Head of caudate nucleus (tissue), 42 donors: ENCODE results near the gene CDR2L.

Source experiments
- DNase-seq, 42 donors: peaks; one replicate each; pipeline versions ENCODE4 v3.0.0 to v3.0.0-alpha.2; 2020 to 2021; ENCODE audit warnings: mixed read lengths in 7 of 42
- intact Hi-C: fragments of 100-400 bp; cut with DNase I; formaldehyde crosslinking; loops from one replicate; pipeline ENCODE4 v1.15.0; 2022

CDR2L gene

DNA sequence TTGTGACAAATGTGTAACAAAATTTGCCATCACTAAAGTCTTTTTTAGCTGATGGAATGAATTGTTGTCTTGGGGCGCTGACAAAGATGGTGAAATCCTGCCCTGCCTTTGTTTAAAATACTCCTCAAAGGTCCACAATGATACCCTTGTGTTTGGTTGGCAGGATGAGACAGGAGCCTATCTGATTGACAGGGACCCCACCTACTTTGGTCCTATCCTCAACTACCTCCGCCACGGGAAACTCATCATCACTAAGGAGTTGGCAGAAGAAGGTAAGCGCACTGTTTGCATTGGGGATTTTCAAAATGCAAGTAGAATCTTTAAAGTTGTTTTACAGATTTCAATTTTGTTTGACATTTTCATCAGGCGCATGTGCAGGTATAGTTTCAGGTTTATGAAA, 61.6 kb downstream of the CDR2L start:
- peak in 7 of 42 donors; percentile 28 to 66 (median 42) for DNase-seq
- intact Hi-C loops: no loop called here

- intact Hi-C loops: no loop called here
- no peak for DNase-seq
These were observed 62.3 kb downstream of the CDR2L start for GRCh38 chr17:75049706-75050105.

DNA sequence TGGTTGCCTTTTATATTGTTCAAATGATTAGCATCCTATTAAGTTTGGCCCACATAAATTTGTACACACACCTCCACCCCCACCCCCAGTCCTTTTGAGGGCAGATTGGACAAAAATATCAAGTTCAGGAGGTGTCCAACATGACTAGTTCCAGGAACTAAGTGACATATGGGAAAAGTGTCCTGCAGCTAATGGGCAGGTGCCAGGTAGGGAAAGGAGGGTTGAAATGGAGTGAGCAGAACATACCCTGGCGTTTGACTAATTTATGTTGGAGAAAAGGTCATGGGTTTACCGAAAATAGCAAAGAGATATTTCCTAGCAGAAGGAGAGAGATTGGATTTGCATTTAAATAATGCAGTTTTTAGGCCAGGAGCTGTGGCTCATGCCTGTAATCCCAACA, 64.5 kb downstream of the CDR2L start:
- intact Hi-C loops: no loop called here

More for the DNA sequence above, 64.5 kb downstream of the CDR2L start:
- no peak for DNase-seq
